Measurements from ENCODE around the gene TUBA1B.
A peak's percentile ranks its signal among the peaks of the same experiment; 100 is the strongest.

TUBA1B gene

GRCh38 chr12:49131051-49131893 lies at the start of gene TUBA1B (continued):
- TF ChIP-seq ZNF223 (tag by site-specific recombination; IDR thresholded peaks at IDR 0.05) (no peak), ZNF501 (tag by site-specific recombination; IDR thresholded peaks at IDR 0.05) (peak; percentile 94), ZNF544 (tag by site-specific recombination; IDR thresholded peaks at IDR 0.05) (no peak), ZNF19 (tag by site-specific recombination; IDR thresholded peaks at IDR 0.05; ENCODE audit: low read depth) (no peak), ZNF423 (tag by site-specific recombination; IDR thresholded peaks at IDR 0.05) (peak; percentile 4; the same call in 1 of the 2 replicates), ZBTB48 (tag by site-specific recombination; IDR thresholded peaks at IDR 0.05) (peak; percentile 50), ZSCAN23 (tag by site-specific recombination; IDR thresholded peaks at IDR 0.05) (0 out of 2 replicates have a peak, but pooled peaks have one; percentile 80), ZNF560 (tag by site-specific recombination; IDR thresholded peaks at IDR 0.05; ENCODE audit: borderline replicate concordance) (no peak), ZNF692 (tag by site-specific recombination; IDR thresholded peaks at IDR 0.05) (no peak; the same call in 1 of the 2 replicates), SALL2 (tag by site-specific recombination; IDR thresholded peaks at IDR 0.05; ENCODE audit: borderline replicate concordance) (0 out of 2 replicates have a peak, but pooled peaks have one; percentile 24), ZBTB20 (tag by site-specific recombination; IDR thresholded peaks at IDR 0.05) (peak; percentile 47; the same call in 1 of the 2 replicates), ZNF324 (tag by site-specific recombination; IDR thresholded peaks at IDR 0.05) (peak; percentile 93), ZNF426 (tag by site-specific recombination; IDR thresholded peaks at IDR 0.05) (peak; percentile 17; the same call in 1 of the 2 replicates), ZBTB17 (tag by site-specific recombination; IDR thresholded peaks at IDR 0.05) (no peak), ZNF133 (tag by site-specific recombination; IDR thresholded peaks at IDR 0.05) (no peak), ZNF677 (tag by site-specific recombination; IDR thresholded peaks at IDR 0.05) (no peak), ZBTB8A (tag by site-specific recombination; IDR thresholded peaks at IDR 0.05) (peak; percentile 66), ZNF335 (tag by site-specific recombination; conservative IDR thresholded peaks at IDR 0.05) (peak; percentile 93), ZNF626 (tag by site-specific recombination; IDR thresholded peaks at IDR 0.05) (no peak), ZFP3 (tag by site-specific recombination; IDR thresholded peaks at IDR 0.05; ENCODE audit: low read depth) (no peak), ZNF23 (tag by site-specific recombination; IDR thresholded peaks at IDR 0.05; ENCODE audit: borderline replicate concordance) (0 out of 2 replicates have a peak, but pooled peaks have one; percentile 35), ZFP69B (tag by site-specific recombination; IDR thresholded peaks at IDR 0.05) (no peak), GLIS1 (tag by site-specific recombination; IDR thresholded peaks at IDR 0.05) (peak; percentile 23; the same call in 1 of the 2 replicates), ZNF274 (IDR thresholded peaks at IDR 0.05; ENCODE audit: low read length) (no peak), ZNF274 (tag by site-specific recombination; IDR thresholded peaks at IDR 0.05; ENCODE audit: borderline replicate concordance) (no peak), ZNF777 (tag by site-specific recombination; IDR thresholded peaks at IDR 0.05; ENCODE audit: borderline replicate concordance) (0 out of 2 replicates have a peak, but pooled peaks have one; percentile 80)
- TF ChIP-seq, protein P1, sequence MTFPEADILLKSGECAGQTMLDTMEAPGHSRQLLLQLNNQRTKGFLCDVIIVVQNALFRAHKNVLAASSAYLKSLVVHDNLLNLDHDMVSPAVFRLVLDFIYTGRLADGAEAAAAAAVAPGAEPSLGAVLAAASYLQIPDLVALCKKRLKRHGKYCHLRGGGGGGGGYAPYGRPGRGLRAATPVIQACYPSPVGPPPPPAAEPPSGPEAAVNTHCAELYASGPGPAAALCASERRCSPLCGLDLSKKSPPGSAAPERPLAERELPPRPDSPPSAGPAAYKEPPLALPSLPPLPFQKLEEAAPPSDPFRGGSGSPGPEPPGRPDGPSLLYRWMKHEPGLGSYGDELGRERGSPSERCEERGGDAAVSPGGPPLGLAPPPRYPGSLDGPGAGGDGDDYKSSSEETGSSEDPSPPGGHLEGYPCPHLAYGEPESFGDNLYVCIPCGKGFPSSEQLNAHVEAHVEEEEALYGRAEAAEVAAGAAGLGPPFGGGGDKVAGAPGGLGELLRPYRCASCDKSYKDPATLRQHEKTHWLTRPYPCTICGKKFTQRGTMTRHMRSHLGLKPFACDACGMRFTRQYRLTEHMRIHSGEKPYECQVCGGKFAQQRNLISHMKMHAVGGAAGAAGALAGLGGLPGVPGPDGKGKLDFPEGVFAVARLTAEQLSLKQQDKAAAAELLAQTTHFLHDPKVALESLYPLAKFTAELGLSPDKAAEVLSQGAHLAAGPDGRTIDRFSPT (tag by site-specific recombination; IDR thresholded peaks at IDR 0.05) = no peak
- TF ChIP-seq, protein P2, sequence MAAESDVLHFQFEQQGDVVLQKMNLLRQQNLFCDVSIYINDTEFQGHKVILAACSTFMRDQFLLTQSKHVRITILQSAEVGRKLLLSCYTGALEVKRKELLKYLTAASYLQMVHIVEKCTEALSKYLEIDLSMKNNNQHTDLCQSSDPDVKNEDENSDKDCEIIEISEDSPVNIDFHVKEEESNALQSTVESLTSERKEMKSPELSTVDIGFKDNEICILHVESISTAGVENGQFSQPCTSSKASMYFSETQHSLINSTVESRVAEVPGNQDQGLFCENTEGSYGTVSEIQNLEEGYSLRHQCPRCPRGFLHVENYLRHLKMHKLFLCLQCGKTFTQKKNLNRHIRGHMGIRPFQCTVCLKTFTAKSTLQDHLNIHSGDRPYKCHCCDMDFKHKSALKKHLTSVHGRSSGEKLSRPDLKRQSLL (tag by site-specific recombination; IDR thresholded peaks at IDR 0.05) = peak; percentile 84
- TF ChIP-seq, protein P3, sequence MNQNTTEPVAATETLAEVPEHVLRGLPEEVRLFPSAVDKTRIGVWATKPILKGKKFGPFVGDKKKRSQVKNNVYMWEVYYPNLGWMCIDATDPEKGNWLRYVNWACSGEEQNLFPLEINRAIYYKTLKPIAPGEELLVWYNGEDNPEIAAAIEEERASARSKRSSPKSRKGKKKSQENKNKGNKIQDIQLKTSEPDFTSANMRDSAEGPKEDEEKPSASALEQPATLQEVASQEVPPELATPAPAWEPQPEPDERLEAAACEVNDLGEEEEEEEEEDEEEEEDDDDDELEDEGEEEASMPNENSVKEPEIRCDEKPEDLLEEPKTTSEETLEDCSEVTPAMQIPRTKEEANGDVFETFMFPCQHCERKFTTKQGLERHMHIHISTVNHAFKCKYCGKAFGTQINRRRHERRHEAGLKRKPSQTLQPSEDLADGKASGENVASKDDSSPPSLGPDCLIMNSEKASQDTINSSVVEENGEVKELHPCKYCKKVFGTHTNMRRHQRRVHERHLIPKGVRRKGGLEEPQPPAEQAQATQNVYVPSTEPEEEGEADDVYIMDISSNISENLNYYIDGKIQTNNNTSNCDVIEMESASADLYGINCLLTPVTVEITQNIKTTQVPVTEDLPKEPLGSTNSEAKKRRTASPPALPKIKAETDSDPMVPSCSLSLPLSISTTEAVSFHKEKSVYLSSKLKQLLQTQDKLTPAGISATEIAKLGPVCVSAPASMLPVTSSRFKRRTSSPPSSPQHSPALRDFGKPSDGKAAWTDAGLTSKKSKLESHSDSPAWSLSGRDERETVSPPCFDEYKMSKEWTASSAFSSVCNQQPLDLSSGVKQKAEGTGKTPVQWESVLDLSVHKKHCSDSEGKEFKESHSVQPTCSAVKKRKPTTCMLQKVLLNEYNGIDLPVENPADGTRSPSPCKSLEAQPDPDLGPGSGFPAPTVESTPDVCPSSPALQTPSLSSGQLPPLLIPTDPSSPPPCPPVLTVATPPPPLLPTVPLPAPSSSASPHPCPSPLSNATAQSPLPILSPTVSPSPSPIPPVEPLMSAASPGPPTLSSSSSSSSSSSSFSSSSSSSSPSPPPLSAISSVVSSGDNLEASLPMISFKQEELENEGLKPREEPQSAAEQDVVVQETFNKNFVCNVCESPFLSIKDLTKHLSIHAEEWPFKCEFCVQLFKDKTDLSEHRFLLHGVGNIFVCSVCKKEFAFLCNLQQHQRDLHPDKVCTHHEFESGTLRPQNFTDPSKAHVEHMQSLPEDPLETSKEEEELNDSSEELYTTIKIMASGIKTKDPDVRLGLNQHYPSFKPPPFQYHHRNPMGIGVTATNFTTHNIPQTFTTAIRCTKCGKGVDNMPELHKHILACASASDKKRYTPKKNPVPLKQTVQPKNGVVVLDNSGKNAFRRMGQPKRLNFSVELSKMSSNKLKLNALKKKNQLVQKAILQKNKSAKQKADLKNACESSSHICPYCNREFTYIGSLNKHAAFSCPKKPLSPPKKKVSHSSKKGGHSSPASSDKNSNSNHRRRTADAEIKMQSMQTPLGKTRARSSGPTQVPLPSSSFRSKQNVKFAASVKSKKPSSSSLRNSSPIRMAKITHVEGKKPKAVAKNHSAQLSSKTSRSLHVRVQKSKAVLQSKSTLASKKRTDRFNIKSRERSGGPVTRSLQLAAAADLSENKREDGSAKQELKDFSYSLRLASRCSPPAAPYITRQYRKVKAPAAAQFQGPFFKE (tag by site-specific recombination; IDR thresholded peaks at IDR 0.05; ENCODE audit: borderline replicate concordance) = no peak
